Measurements from ENCODE around the gene S100A13. TPM values are rescaled to one million over a fixed set of nuclear protein-coding genes. Genes with fewer than 3 reads are reported as not detected.

S100A13 gene
- total RNA-seq, 4 donors from 2014 or later = 118 to 192 (median 176) TPM

GRCh38 chr1:153612111-153612754 lies 15.1 kb downstream of the S100A13 start:
- ATAC-seq (ENCODE audit: low FRiP score) (no peak), DNase-seq (ENCODE audit: low spot score) (no peak)
- TF ChIP-seq CTCF (IDR thresholded peaks at IDR 0.05) = no peak

GRCh38 chr1:153611356-153611755 lies 15.9 kb downstream of the S100A13 start:
- ATAC-seq (ENCODE audit: low FRiP score) (no peak), DNase-seq (ENCODE audit: low spot score) (no peak)
- no peak for TF ChIP-seq CTCF (IDR thresholded peaks at IDR 0.05)

GRCh38 chr1:153610811-153611301 lies 16.4 kb downstream of the S100A13 start:
- ATAC-seq (ENCODE audit: low FRiP score) = peak; percentile 21
- DNase-seq (ENCODE audit: low spot score) = no peak
- TF ChIP-seq CTCF (IDR thresholded peaks at IDR 0.05) = no peak

- no peak for TF ChIP-seq CTCF (IDR thresholded peaks at IDR 0.05)
- DNase-seq (ENCODE audit: low spot score) (no peak), ATAC-seq (ENCODE audit: low FRiP score) (peak; percentile 31)
Measured at GRCh38 chr1:153610334-153610733, 17.0 kb downstream of the S100A13 start.

- TF ChIP-seq CTCF (IDR thresholded peaks at IDR 0.05) = no peak
- ATAC-seq (ENCODE audit: low FRiP score) (no peak), DNase-seq (ENCODE audit: low spot score) (no peak)
Measured at GRCh38 chr1:153609585-153609907, 17.8 kb downstream of the S100A13 start.

GRCh38 chr1:153608742-153609584 lies 18.3 kb downstream of the S100A13 start:
- TF ChIP-seq CTCF (IDR thresholded peaks at IDR 0.05) = no peak
- DNase-seq (ENCODE audit: low spot score) (peak; percentile 69), ATAC-seq (ENCODE audit: low FRiP score) (peak; percentile 69)
